Measurements from ENCODE around the gene PPP3CB. TPM values are rescaled to one million over a fixed set of nuclear protein-coding genes. Genes with fewer than 3 reads are reported as not detected.

Gene PPP3CB
- total RNA-seq, 2 experiments from 2014 or later, result 42.3 to 45.3 TPM

DNA sequence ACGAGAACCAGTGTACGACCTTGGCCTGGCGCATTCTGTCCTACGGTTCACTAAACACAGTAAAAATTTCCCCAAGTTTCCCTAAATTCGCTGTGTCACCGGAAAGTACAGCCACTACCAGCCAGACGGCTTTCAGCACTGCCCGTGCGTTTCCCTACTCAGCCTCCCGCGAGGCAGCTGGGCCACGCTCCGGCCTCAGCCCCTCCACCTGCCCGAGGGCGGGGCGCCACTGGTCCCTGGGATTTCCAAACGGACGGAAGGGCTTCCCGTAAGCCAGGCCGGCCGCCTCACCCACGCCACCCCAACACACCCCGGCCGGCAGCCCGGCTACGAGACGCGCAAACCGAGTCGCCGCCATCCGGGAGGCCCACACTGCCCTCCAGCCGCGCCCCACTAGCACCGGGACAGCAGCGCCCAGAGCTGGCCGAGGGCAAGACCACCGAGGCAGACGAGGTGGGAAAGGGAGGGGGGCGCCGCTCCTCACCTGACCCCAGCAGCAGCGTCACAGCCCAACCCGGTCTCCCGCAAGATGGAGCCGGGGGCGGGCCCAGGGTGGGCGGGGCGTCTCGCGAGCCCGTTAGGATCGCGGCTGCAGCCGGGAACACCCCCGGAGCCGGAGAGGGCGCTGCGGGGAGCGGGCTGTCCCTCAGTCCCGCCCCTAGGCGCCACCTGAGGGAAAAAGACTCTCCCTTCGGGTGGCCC lies 82.1 kb downstream of the PPP3CB start, which contains the start of gene ANXA7:
Gene ANXA7 (minus strand): TSS at position 531 of the 702 bp plus-strand sequence. CDS start 13,202 bp downstream, outside the sequence.
- H3K4me3 Mint-ChIP-seq, result peak within 1 kb of the TSS; percentile 94
- H3K4me1 Mint-ChIP-seq, result peaks cover 52% of the 10 kb centered on the region
- H3K27me3 Mint-ChIP-seq, result peaks cover 3% of the 10 kb centered on the region
- intact Hi-C loops (cut with DNase I, micrococcal nuclease), result loop anchor here (1.0 to 5.0 kb wide), 14 partner anchors 55 to 329 kb away; partner anchors contain the start of genes CFAP70 (in 2 of the 2), DNAJC9 (in 2 of the 2), MRPS16 (in 2 of the 2) and ECD (in 1 of the 2)
- DNase-seq, result peak; percentile 97
- ChIA-PET POLR2A (interaction anchor here (0.7 to 1.4 kb wide), 4 partner anchors 82 to 317 kb away, joined by 3 to 4 read pairs (median 4); partner anchors contain the start of genes DNAJC9, MRPS16 and PPP3CB), CTCF (interaction anchor here (0.5 to 1.2 kb wide), 3 partner anchors 13 to 216 kb away, joined by 3 to 6 read pairs (median 4); no protein-coding TSS in a partner anchor)
- peaks cover 18% of the 10 kb centered on the region for H3K36me3 Mint-ChIP-seq (ENCODE audit: low read depth)
- peak within 1 kb of the TSS; percentile 93 for H3K27ac Mint-ChIP-seq
- no peaks in the 10 kb centered on the region for H3K9me3 Mint-ChIP-seq (ENCODE audit: low read depth)
- peak; percentile 96 for ATAC-seq

DNA sequence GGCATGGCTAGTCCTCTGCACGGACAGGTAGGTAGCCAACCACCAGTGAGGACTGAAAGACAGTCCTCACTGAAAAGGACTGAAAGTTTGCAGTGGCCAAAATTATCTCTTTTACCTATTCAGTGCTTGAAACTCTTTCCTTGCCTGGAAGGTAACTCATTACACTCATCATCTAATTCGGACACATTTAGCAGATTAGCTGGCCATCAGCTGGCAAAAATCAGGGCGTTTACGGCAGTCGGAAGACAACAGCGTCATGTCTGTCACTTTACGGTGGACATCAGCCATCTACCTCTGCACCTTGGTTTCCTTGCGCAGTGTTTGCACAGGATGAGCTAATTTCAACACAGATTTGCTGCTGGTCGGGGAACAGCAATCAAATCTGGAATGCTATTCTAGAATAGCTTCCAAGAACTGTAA lies 82.7 kb downstream of the PPP3CB start:
- Mint-ChIP-seq H3K9me3 (ENCODE audit: low read depth) (no peaks in the 10 kb centered on the region), H3K4me1 (peaks cover 53% of the 10 kb centered on the region), H3K27ac (peak overlapping the region; percentile 93), H3K4me3 (peak overlapping the region; percentile 94), H3K36me3 (ENCODE audit: low read depth) (peaks cover 18% of the 10 kb centered on the region), H3K27me3 (peaks cover 3% of the 10 kb centered on the region)
- ChIA-PET CTCF (interaction anchor here (0.7 to 1.2 kb wide), 2 partner anchors 13 to 15 kb away, joined by 4 to 6 read pairs; no protein-coding TSS in a partner anchor), POLR2A (interaction anchor here (0.6 to 1.4 kb wide), 4 partner anchors 83 to 316 kb away, joined by 3 to 4 read pairs (median 4); partner anchors contain the start of genes DNAJC9, MRPS16 and PPP3CB)
- intact Hi-C loops (cut with DNase I, micrococcal nuclease), result loop anchor here (1.0 to 5.0 kb wide), 5 partner anchors 56 to 329 kb away; partner anchors contain the start of genes CFAP70 (in 1 of the 2), DNAJC9 (in 1 of the 2), P4HA1 (in 1 of the 2) and SEC24C (in 1 of the 2)
- peak; percentile 63 for DNase-seq
- peak; percentile 39 for ATAC-seq

DNA sequence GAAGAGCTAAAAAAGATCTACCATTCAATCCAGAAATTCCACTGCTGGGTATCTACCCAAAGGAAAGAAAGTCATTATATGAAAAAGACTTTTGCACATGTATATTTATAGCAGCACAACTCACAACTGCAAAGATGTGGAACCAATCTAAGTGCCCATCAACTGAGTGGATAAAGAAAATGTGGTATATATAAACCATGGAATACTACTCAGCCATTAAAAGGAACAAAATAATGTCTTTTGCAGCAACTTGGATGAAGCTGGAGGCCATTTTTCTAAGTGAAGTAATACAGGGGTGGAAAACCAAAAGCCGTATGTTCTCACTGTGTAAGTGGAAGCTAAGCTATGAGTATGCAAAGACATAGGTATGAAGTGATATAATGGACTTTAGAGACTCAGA lies 84.9 kb downstream of the PPP3CB start:
- DNase-seq, result no peak
- POLR2A ChIA-PET, result no interaction called here
- intact Hi-C loops (cut with DNase I, micrococcal nuclease), result loop anchor here (5.0 kb wide), 2 partner anchors 54 to 331 kb away; partner anchors contain the start of genes CFAP70 (in 1 of the 2) and SEC24C (in 1 of the 2)
- H3K4me3 Mint-ChIP-seq, result no peak overlapping the region
- H3K27ac Mint-ChIP-seq, result no peak overlapping the region
- H3K4me1 Mint-ChIP-seq, result peaks cover 70% of the 10 kb centered on the region
- H3K27me3 Mint-ChIP-seq, result peaks cover 3% of the 10 kb centered on the region
- no peak for ATAC-seq
- H3K9me3 Mint-ChIP-seq (ENCODE audit: low read depth), result no peaks in the 10 kb centered on the region
- CTCF ChIA-PET, result interaction anchor here (0.6 to 1.5 kb wide), 4 partner anchors 16 to 314 kb away, joined by 3 to 4 read pairs (median 4); partner anchors contain the start of gene P4HA1
- peaks cover 30% of the 10 kb centered on the region for H3K36me3 Mint-ChIP-seq (ENCODE audit: low read depth)

DNA sequence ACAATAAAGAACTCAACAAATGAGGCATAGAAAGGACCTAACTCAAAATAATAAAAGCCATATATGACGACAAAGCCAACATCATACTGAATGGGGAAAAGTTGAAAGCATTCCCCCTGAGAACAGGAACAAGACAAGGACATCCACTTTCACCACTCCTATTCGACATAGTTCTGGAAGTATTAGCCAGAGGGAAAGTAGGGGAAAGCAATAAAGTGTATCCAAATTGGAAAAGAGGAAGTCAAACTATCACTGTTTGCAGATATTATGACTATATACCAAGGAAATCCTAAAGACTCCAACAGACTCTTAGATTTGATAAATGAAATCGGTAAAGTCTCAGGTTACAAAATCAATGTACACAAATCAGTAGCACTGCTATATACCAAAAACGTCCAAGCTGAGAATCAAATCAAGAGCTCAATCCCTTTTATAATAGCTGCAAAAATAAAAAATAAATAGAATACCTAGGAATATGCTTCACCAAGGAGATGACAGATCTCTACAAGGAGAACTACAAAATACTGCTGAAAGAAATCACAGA lies 86.8 kb downstream of the PPP3CB start:
- H3K4me1 Mint-ChIP-seq, result peaks cover 63% of the 10 kb centered on the region
- ChIA-PET POLR2A (no interaction called here), CTCF (interaction anchor here (1.4 kb wide), 1 partner anchor 121 kb away, joined by 3 read pairs; no protein-coding TSS in a partner anchor)
- peaks cover 30% of the 10 kb centered on the region for H3K36me3 Mint-ChIP-seq (ENCODE audit: low read depth)
- no peak overlapping the region for H3K4me3 Mint-ChIP-seq
- intact Hi-C loops (cut with DNase I, micrococcal nuclease), result no loop called here
- ATAC-seq (no peak), DNase-seq (no peak)
- H3K9me3 Mint-ChIP-seq (ENCODE audit: low read depth), result no peaks in the 10 kb centered on the region
- H3K27ac Mint-ChIP-seq, result peak overlapping the region; percentile 39
- no peaks in the 10 kb centered on the region for H3K27me3 Mint-ChIP-seq

DNA sequence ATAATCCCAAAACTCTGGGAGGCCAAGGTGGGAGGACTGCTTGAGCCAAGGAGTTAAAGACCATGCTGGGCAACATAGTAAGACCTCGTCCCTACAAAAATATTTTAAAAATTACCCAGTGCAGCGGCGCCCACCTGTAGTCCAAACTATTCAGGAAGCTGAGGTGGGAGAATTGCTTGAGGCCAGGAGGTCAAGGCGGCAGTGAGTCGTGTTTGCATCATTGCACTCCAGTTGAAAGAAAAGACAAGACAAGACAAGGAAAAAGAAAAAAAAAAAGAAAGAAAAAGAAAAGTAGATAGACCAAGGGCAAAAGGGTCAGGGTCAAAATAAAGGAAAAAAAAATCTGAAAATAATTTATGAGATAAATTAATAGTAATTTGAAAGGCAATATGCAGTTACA lies 87.8 kb downstream of the PPP3CB start:
- peaks cover 62% of the 10 kb centered on the region for H3K4me1 Mint-ChIP-seq
- ChIA-PET POLR2A (no interaction called here), CTCF (interaction anchor here (1.4 kb wide), 1 partner anchor 122 kb away, joined by 3 read pairs; no protein-coding TSS in a partner anchor)
- no peaks in the 10 kb centered on the region for H3K27me3 Mint-ChIP-seq
- intact Hi-C loops (cut with DNase I, micrococcal nuclease), result no loop called here
- no peak overlapping the region for H3K4me3 Mint-ChIP-seq
- no peak overlapping the region for H3K27ac Mint-ChIP-seq
- H3K36me3 Mint-ChIP-seq (ENCODE audit: low read depth), result peaks cover 30% of the 10 kb centered on the region
- no peak for ATAC-seq
- no peaks in the 10 kb centered on the region for H3K9me3 Mint-ChIP-seq (ENCODE audit: low read depth)
- DNase-seq, result no peak

DNA sequence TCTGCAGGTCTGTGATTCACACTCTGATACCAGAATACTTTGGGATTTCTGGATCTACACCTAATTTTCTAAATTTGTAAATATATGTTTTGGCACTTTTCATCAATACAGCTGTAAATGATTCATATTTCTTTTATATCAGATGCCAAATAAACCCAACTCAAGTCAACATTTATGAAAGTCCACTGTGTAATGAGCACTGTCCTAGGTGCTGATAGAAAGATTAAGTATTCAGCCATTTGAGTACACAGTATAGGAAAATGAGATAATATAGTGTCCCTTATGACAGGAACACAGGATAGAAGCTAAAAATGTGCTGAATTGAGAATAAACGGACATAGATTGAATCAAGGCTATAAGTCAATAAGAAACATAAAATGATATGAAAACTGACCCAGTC lies 88.3 kb downstream of the PPP3CB start:
- ATAC-seq, result no peak
- Mint-ChIP-seq H3K36me3 (ENCODE audit: low read depth) (peaks cover 28% of the 10 kb centered on the region), H3K27me3 (no peaks in the 10 kb centered on the region), H3K4me3 (no peak overlapping the region), H3K4me1 (peaks cover 58% of the 10 kb centered on the region), H3K9me3 (ENCODE audit: low read depth) (no peaks in the 10 kb centered on the region), H3K27ac (no peak overlapping the region)
- no peak for DNase-seq
- intact Hi-C loops (cut with DNase I, micrococcal nuclease), result no loop called here
- CTCF ChIA-PET, result no interaction called here
- POLR2A ChIA-PET, result no interaction called here

DNA sequence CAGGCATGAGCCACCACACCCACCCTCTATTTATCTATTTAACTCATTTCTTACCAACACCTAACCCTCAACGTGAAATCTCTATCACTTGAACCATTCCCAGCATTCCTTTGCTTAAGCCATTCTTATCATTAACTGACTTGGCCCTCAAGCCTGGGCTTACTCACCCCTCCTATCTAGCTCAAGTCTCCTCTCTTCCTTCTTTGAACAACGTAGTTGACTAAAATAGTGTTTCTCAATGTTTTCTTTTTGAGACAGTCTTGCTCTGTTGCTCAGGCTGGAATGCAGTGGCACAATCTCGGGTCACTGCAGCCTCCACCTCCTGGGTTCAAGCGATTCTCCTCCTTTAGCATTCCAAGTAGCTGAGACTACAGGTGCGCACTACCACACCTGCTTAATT lies 89.0 kb downstream of the PPP3CB start:
- ATAC-seq (no peak), DNase-seq (no peak)
- intact Hi-C loops (cut with DNase I, micrococcal nuclease), result no loop called here
- no peak overlapping the region for H3K4me3 Mint-ChIP-seq
- peaks cover 28% of the 10 kb centered on the region for H3K36me3 Mint-ChIP-seq (ENCODE audit: low read depth)
- H3K9me3 Mint-ChIP-seq (ENCODE audit: low read depth), result no peaks in the 10 kb centered on the region
- POLR2A ChIA-PET, result no interaction called here
- H3K4me1 Mint-ChIP-seq, result peaks cover 52% of the 10 kb centered on the region
- CTCF ChIA-PET, result interaction anchor here (0.6 kb wide), 1 partner anchor 146 kb away, joined by 3 read pairs; no protein-coding TSS in a partner anchor
- no peak overlapping the region for H3K27ac Mint-ChIP-seq
- H3K27me3 Mint-ChIP-seq, result no peaks in the 10 kb centered on the region

DNA sequence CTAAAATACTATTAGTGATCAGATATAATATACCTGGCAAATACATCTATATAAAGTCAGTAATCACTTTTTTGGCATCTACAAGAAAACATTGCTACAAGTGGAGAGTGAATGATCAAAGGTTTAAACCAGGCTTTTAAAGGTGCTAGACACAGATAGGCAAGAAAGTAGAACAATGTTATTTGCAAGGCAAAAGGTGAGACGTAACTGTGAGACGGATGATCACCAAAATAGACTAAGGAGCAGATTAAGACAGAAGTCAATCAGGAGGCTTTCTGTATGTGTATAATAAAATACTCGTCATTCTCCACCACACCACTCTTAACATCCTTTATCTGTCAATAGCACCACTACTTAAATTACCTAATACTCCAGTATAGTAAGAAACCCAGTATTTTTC lies 90.3 kb downstream of the PPP3CB start:
- Mint-ChIP-seq H3K27me3 (no peaks in the 10 kb centered on the region), H3K27ac (no peak overlapping the region), H3K4me1 (peaks cover 41% of the 10 kb centered on the region), H3K9me3 (ENCODE audit: low read depth) (no peaks in the 10 kb centered on the region), H3K36me3 (ENCODE audit: low read depth) (peaks cover 28% of the 10 kb centered on the region), H3K4me3 (no peak overlapping the region)
- ChIA-PET CTCF (no interaction called here), POLR2A (interaction anchor here (0.6 kb wide), 1 partner anchor 153 kb away, joined by 4 read pairs; the partner anchor contains the start of gene MRPS16)
- intact Hi-C loops (cut with DNase I, micrococcal nuclease), result no loop called here
- DNase-seq, result no peak
- no peak for ATAC-seq

DNA sequence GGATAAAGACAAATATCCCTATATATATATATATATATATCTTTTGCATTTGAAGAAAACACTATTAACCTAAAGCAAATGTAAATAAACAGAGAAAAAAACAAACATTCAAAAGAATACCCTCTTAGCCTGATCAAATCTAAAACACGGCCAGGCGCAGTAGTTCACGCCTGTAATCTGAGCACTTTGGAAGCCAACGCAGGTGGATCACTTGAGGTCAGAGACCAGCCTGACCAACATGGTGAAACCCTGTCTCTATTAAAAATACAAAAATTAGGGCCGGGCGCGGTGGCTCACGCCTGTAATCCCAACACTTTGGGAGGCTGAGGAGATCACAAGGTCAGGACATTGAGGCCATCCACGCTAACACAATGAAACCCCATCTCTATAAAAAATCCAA lies 91.1 kb downstream of the PPP3CB start:
- H3K36me3 Mint-ChIP-seq (ENCODE audit: low read depth), result peaks cover 22% of the 10 kb centered on the region
- no peak for DNase-seq
- ChIA-PET POLR2A (no interaction called here), CTCF (no interaction called here)
- H3K27me3 Mint-ChIP-seq, result no peaks in the 10 kb centered on the region
- peaks cover 34% of the 10 kb centered on the region for H3K4me1 Mint-ChIP-seq
- H3K9me3 Mint-ChIP-seq (ENCODE audit: low read depth), result no peaks in the 10 kb centered on the region
- no peak overlapping the region for H3K4me3 Mint-ChIP-seq
- ATAC-seq, result no peak
- H3K27ac Mint-ChIP-seq, result no peak overlapping the region
- intact Hi-C loops (cut with DNase I, micrococcal nuclease), result no loop called here

DNA sequence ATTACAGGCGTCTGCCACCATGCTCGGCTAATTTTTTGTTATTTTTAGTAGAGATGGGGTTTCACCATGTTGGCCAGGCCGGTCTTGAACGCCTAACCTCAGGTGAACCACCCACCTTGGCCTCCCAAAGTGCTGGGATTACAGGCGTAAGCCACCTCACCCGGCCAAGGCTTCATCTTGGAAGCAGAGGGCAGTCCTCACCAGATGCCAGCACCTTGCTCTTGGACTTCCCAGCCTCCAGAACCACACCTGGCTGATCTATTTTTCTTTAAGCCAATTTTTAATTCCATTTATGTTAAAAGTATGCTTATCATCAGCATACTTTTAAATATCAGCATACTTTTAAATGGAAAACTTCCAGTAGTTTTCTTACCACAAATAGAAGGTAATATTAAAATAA lies 94.2 kb downstream of the PPP3CB start:
- peaks cover 5% of the 10 kb centered on the region for H3K36me3 Mint-ChIP-seq (ENCODE audit: low read depth)
- ChIA-PET POLR2A (no interaction called here), CTCF (interaction anchor here (0.6 to 0.7 kb wide), 2 partner anchors 27 to 136 kb away, joined by 3 read pairs; no protein-coding TSS in a partner anchor)
- no peak overlapping the region for H3K4me3 Mint-ChIP-seq
- intact Hi-C loops (cut with DNase I, micrococcal nuclease), result no loop called here
- DNase-seq (no peak), ATAC-seq (no peak)
- H3K27ac Mint-ChIP-seq, result no peak overlapping the region
- H3K4me1 Mint-ChIP-seq, result peaks cover 9% of the 10 kb centered on the region
- H3K27me3 Mint-ChIP-seq, result no peaks in the 10 kb centered on the region
- no peaks in the 10 kb centered on the region for H3K9me3 Mint-ChIP-seq (ENCODE audit: low read depth)

DNA sequence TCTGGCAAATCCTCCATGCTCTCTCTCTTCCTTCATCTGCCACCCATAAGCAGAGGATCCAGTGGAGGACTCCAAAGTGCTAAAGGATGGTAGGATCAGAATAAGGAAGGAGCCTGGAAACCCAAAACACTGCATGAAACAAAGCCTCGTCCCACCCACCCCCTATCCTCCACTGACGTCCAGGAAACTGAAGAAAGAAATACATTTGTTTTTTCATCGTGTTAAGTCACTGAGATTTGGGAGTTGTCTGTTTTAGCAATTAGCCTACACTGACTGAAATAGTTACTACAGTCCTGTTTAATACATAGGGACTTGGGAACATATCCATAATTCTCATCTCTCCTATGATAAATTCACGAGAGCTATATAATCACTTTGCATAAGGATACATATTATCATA lies 96.8 kb downstream of the PPP3CB start:
- ChIA-PET POLR2A (interaction anchor here (0.7 to 0.9 kb wide), 2 partner anchors 16 to 665 kb away, joined by 3 to 4 read pairs; no protein-coding TSS in a partner anchor), CTCF (no interaction called here)
- no peak overlapping the region for H3K4me3 Mint-ChIP-seq
- no peak overlapping the region for H3K27ac Mint-ChIP-seq
- ATAC-seq, result no peak
- H3K4me1 Mint-ChIP-seq, result peaks cover 2% of the 10 kb centered on the region
- H3K27me3 Mint-ChIP-seq, result no peaks in the 10 kb centered on the region
- no peaks in the 10 kb centered on the region for H3K9me3 Mint-ChIP-seq (ENCODE audit: low read depth)
- intact Hi-C loops (cut with DNase I, micrococcal nuclease), result no loop called here
- DNase-seq, result no peak
- peaks cover 21% of the 10 kb centered on the region for H3K36me3 Mint-ChIP-seq (ENCODE audit: low read depth)
